ENCODE results near the gene CASQ2. TPM values are rescaled to one million over a fixed set of nuclear protein-coding genes. Genes with fewer than 3 reads are reported as not detected.

The CASQ2 gene
- total and polyA plus RNA-seq, 2 of the 4 experiments (the other 2 are of a cell fraction): not detected

- no peaks in the 10 kb centered on the region for H4K20me1 ChIP-seq (ENCODE audit: insufficient read depth, low read length)
- H2AFZ ChIP-seq (replicated peaks; ENCODE audit: low read length, poor library complexity): no peak overlapping the region
- ChIA-PET POLR2A (ENCODE audit: unreplicated experiment) (no interaction called here), CTCF (no interaction called here)
- H3K9me3 ChIP-seq (ENCODE audit: control insufficient read depth, insufficient read depth, low read length): no peaks in the 10 kb centered on the region
- no TSS peak for BruUV-seq (replicated peaks)
- no peak overlapping the region for H3K56ac ChIP-seq (ENCODE audit: extremely low read depth, insufficient read depth, low read length)
- H3K9me1 ChIP-seq (ENCODE audit: insufficient read depth, low read length): no peaks in the 10 kb centered on the region
- WGBS, 2 experiments (ENCODE audit: extremely low coverage in 2 of 2, insufficient read length in 1 of 2): no CpG with 5 or more reads among the region's 3 CpGs
- no peak overlapping the region for H3K4ac ChIP-seq (ENCODE audit: low read depth, low read length)
- H3K27me3 ChIP-seq (ENCODE audit: control insufficient read depth, insufficient read depth, low read length): 0 out of 2 replicates have a peak, but pooled peaks cover 2% of the 10 kb centered on the region
- no peak overlapping the region for H3K4me2 ChIP-seq (ENCODE audit: low read depth, low read length)
- in situ Hi-C loops (cut with MboI; ENCODE audit: low sequenced_read_pairs) (no loop called here), intact Hi-C loops (cut with micrococcal nuclease) (no loop called here), dilution Hi-C loops (cut with HindIII; ENCODE audit: low sequenced_read_pairs, unreplicated experiment) (no loop called here)
- TF ChIP-seq RFX5 (IDR thresholded peaks at IDR 0.05; ENCODE audit: low read depth, low read length) (no peak), MXI1 (IDR thresholded peaks at IDR 0.05; ENCODE audit: borderline replicate concordance, low read depth, low read length) (no peak), USF2 (IDR thresholded peaks at IDR 0.05; ENCODE audit: low read depth, low read length) (no peak), CHD1 (IDR thresholded peaks at IDR 0.05; ENCODE audit: low read depth, low read length) (no peak), MAFK (IDR thresholded peaks at IDR 0.05; ENCODE audit: low read depth, low read length) (no peak), CEBPB (IDR thresholded peaks at IDR 0.05; ENCODE audit: low read depth, low read length) (no peak), FOS (IDR thresholded peaks at IDR 0.05; ENCODE audit: low read depth, low read length) (no peak), BHLHE40 (IDR thresholded peaks at IDR 0.05; ENCODE audit: low read depth, low read length) (no peak), RAD21 (IDR thresholded peaks at IDR 0.05; ENCODE audit: low read length) (no peak), MAZ (IDR thresholded peaks at IDR 0.05; ENCODE audit: borderline replicate concordance, low read depth, low read length) (no peak), CTCF (conservative IDR thresholded peaks at IDR 0.05; ENCODE audit: low read depth, low read length) (no peak), RCOR1 (IDR thresholded peaks at IDR 0.05; ENCODE audit: insufficient replicate concordance, low read length) (no peak), ELK1 (IDR thresholded peaks at IDR 0.05; ENCODE audit: borderline replicate concordance, low read depth, low read length) (no peak), POLR2A (IDR thresholded peaks at IDR 0.05; ENCODE audit: low read depth, low read length) (no peak)
- H3K23ac ChIP-seq (ENCODE audit: low read depth, low read length): no peak overlapping the region
- no peak overlapping the region for H4K5ac ChIP-seq (ENCODE audit: low read depth, low read length)
- no peak overlapping the region for H2BK120ac ChIP-seq (ENCODE audit: low read depth, low read length)
- no peak overlapping the region for H2AK5ac ChIP-seq (ENCODE audit: low read depth, low read length)
- H3K79me1 ChIP-seq (ENCODE audit: low read depth in 1 of 2, low read length in 2 of 2): no peaks in the 10 kb centered on the region
- H2BK15ac ChIP-seq (ENCODE audit: low read depth, low read length): no peak overlapping the region
- H3K14ac ChIP-seq (replicated peaks; ENCODE audit: low read depth, low read length): no peak overlapping the region
- H3K18ac ChIP-seq (ENCODE audit: low read depth, low read length): no peak overlapping the region
- no peak overlapping the region for H2BK20ac ChIP-seq (ENCODE audit: low read depth, low read length)
- H4K8ac ChIP-seq (ENCODE audit: low read depth in 2 of 2, low read length in 2 of 2): no peak overlapping the region
- H4K91ac ChIP-seq (ENCODE audit: insufficient read depth, low read depth, low read length): no peak overlapping the region
- H3K9ac ChIP-seq (ENCODE audit: low read depth, low read length): no peak overlapping the region
- no peak overlapping the region for H3K4me3 ChIP-seq (ENCODE audit: insufficient read depth, low read depth, low read length)
- peaks cover 2% of the 10 kb centered on the region; the same call in 1 of the 2 replicates for H3K4me1 ChIP-seq (ENCODE audit: control insufficient read depth, insufficient read depth, low read length)
- no peak overlapping the region for H2BK5ac ChIP-seq (ENCODE audit: low read depth, low read length, poor library complexity, severe bottlenecking)
- H3K36me3 ChIP-seq (ENCODE audit: control insufficient read depth, insufficient read depth, low read length): no peaks in the 10 kb centered on the region
- no peak overlapping the region for H2AK9ac ChIP-seq (replicated peaks; ENCODE audit: low read depth, low read length, poor library complexity)
- ATAC-seq (ENCODE audit: low read depth) (no peak), DNase-seq (no peak)
- no peak overlapping the region for H3K27ac ChIP-seq (ENCODE audit: insufficient read depth, low read length)
These were observed 42.4 kb downstream of the CASQ2 start for GRCh38 chr1:115726161-115726560.

All from IMR-90 (cell line).